ENCODE data around the gene CDV3.
"Not testable (repeated sequence)": the region's sequence is repeated elsewhere in the genome, so short reads cannot be mapped to it uniquely, and the experiment has no call there.

CDV3 gene

DNA sequence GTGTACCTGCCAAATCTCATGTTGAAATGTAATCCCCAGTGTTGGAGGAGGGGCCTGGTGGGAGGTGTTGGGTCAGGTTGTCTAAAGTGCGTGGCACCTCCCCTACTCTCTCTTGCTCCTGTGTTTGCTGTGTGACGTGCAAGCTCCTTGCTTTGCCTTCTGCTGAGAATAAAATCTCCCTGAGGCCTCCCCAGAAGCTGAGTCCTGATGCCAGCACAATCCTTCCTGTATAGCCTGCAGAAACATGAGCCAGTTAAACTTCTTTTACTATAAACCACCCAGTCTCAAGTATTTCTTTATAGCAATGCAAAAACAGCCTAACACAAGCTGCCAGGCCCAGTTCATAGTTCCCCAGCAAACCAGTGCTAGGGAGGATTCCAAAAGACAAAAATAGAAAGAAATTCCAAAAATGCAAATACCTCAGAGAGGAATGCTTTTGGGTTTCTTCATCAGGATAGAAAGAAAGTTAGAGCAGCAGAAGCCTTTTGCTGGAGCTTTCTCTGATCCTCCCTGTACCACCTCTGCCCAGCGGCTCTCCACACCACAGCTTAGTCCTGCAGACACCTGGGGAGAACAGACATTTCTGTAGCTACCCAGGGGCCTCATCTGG lies 25.9 kb upstream of the CDV3 start:
- no peak for DNase-seq (ENCODE audit: extremely low read depth, insufficient read length)
- Histone ChIP-seq H3K36me3 (ENCODE audit: control insufficient read depth, insufficient read depth, low read length) (no peaks in the 10 kb centered on the region), H3K27me3 (replicated peaks; ENCODE audit: control insufficient read depth, insufficient read depth, low read length) (no peaks in the 10 kb centered on the region), H3K4me3 (replicated peaks; ENCODE audit: low read depth, low read length) (no peak overlapping the region)
- TF ChIP-seq, protein P1, sequence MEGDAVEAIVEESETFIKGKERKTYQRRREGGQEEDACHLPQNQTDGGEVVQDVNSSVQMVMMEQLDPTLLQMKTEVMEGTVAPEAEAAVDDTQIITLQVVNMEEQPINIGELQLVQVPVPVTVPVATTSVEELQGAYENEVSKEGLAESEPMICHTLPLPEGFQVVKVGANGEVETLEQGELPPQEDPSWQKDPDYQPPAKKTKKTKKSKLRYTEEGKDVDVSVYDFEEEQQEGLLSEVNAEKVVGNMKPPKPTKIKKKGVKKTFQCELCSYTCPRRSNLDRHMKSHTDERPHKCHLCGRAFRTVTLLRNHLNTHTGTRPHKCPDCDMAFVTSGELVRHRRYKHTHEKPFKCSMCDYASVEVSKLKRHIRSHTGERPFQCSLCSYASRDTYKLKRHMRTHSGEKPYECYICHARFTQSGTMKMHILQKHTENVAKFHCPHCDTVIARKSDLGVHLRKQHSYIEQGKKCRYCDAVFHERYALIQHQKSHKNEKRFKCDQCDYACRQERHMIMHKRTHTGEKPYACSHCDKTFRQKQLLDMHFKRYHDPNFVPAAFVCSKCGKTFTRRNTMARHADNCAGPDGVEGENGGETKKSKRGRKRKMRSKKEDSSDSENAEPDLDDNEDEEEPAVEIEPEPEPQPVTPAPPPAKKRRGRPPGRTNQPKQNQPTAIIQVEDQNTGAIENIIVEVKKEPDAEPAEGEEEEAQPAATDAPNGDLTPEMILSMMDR (IDR thresholded peaks at IDR 0.05; ENCODE audit: insufficient read depth, low read length, poor library complexity, severe bottlenecking): no peak

DNA sequence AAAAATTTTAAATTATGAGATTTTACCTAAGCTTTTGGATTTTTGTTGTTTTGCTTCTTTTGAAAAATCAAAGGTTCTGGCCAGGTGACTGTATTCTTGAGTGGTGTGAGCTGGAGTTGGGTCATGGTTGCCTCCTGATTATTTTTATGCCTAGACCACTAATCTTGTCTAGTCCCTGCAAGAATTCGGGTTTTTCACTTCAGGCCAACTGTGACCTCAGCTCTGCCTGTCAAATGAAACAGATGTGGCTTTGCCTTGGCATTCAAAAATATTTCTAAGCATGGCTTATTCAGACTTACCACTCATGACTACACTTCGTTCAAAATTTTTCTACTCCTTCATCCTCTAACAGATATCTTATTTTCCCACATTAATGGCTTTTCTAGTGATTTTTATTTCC lies 25.4 kb upstream of the CDV3 start:
- Histone ChIP-seq H3K4me3 (replicated peaks; ENCODE audit: low read depth, low read length) (no peak overlapping the region), H3K36me3 (ENCODE audit: control insufficient read depth, insufficient read depth, low read length) (no peaks in the 10 kb centered on the region), H3K27me3 (replicated peaks; ENCODE audit: control insufficient read depth, insufficient read depth, low read length) (no peaks in the 10 kb centered on the region)
- DNase-seq (ENCODE audit: extremely low read depth, insufficient read length): no peak
- TF ChIP-seq, protein P1 (IDR thresholded peaks at IDR 0.05; ENCODE audit: insufficient read depth, low read length, poor library complexity, severe bottlenecking): no peak

- TF ChIP-seq, protein P1 (IDR thresholded peaks at IDR 0.05; ENCODE audit: insufficient read depth, low read length, poor library complexity, severe bottlenecking): no peak
- Histone ChIP-seq H3K36me3 (ENCODE audit: control insufficient read depth, insufficient read depth, low read length) (no peaks in the 10 kb centered on the region), H3K27me3 (replicated peaks; ENCODE audit: control insufficient read depth, insufficient read depth, low read length) (no peaks in the 10 kb centered on the region), H3K4me3 (replicated peaks; ENCODE audit: low read depth, low read length) (no peak overlapping the region)
- DNase-seq (ENCODE audit: extremely low read depth, insufficient read length): no peak
These were observed 23.9 kb upstream of the CDV3 start for GRCh38 chr3:133549565-133549964.

DNA sequence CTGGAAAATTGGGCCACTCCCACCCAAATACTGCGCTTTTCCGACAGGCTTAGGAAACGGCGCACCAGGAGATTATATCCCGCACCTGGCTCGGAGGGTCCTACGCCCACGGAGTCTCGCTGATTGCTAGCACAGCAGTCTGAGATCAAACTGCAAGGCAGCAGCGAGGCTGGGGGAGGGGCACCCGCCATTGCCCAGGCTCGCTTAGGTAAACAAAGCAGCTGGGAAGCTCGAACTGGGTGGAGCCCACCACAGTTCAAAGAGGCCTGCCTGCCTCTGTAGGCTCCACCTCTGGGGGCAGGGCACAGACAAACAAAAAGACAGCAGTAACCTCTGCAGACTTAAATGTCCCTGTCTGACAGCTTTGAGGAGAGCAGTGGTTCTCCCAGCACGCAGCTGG lies 21.9 kb upstream of the CDV3 start:
- H3K27me3 ChIP-seq (replicated peaks; ENCODE audit: control insufficient read depth, insufficient read depth, low read length); DNase-seq (ENCODE audit: extremely low read depth, insufficient read length); H3K36me3 ChIP-seq (ENCODE audit: control insufficient read depth, insufficient read depth, low read length); H3K4me3 ChIP-seq (replicated peaks; ENCODE audit: low read depth, low read length): not testable (repeated sequence)

DNA sequence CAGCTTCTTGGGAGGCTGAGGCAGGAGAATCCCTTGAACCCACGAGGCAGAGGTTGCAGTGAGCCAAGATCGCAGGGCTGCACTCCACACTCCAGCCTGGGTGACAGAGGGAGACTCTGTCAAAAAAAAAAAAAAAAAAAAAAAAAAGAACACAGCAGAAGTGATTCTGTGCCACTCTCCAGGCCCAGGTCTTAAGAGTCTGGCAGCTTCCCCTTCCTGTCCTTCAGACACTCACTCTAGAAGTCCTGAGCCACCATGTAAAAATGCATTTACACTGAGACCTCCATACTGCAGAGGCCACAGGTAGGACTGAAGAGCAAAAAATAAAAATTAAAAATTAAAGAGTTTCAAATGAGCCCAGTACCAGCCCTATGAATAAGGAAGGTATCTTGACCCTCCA lies 11.8 kb upstream of the CDV3 start:
- Histone ChIP-seq H3K27me3 (replicated peaks; ENCODE audit: control insufficient read depth, insufficient read depth, low read length) (no peaks in the 10 kb centered on the region), H3K36me3 (ENCODE audit: control insufficient read depth, insufficient read depth, low read length) (no peaks in the 10 kb centered on the region), H3K4me3 (replicated peaks; ENCODE audit: low read depth, low read length) (no peak overlapping the region)
- no peak for DNase-seq (ENCODE audit: extremely low read depth, insufficient read length)
- TF ChIP-seq, protein P1 (IDR thresholded peaks at IDR 0.05; ENCODE audit: insufficient read depth, low read length, poor library complexity, severe bottlenecking): no peak

DNA sequence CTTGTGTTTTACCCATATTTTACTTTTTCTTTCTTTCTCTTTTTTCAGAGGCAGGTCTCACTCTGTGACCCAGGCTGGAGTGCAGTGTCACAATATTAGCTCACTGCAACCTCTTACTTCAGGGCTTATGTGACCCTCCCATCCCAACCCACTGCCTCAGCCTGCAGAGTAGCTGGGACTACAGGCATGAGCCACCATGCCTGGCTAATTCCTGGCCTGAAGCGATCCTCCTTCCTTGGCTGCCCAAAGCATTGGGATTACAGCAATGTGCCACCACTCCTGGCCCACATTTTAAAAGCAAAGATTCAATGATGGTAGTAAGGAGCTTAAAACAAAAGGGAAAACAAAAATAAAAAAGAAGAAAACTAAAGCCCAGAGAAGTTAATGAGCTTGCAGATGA lies 11.1 kb upstream of the CDV3 start:
- no peaks in the 10 kb centered on the region for H3K36me3 ChIP-seq (ENCODE audit: control insufficient read depth, insufficient read depth, low read length)
- no peak for DNase-seq (ENCODE audit: extremely low read depth, insufficient read length)
- no peaks in the 10 kb centered on the region for H3K27me3 ChIP-seq (replicated peaks; ENCODE audit: control insufficient read depth, insufficient read depth, low read length)
- H3K4me3 ChIP-seq (replicated peaks; ENCODE audit: low read depth, low read length): no peak overlapping the region
- TF ChIP-seq, protein P1 (IDR thresholded peaks at IDR 0.05; ENCODE audit: insufficient read depth, low read length, poor library complexity, severe bottlenecking): no peak
